Adrenal gland (tissue), 12 donors: ENCODE results near the gene MISP. TPM values are rescaled to one million over a fixed set of nuclear protein-coding genes. Genes with fewer than 3 reads are reported as not detected.

Source experiments
- DNase-seq, 7 donors: peaks; one replicate each; pipeline ENCODE4 v3.0.0-alpha.2; 2019 to 2020
- H3K27ac ChIP-seq, 5 donors: fragments of 200-600 bp; sonication (generic) in 4 of 5; 1 replicate in 3 of 5; 2 replicates in 2 of 5; pipeline versions ENCODE4 v1.5.1 to v1.8.0; 2016 to 2020; ENCODE audit warnings: mild to moderate bottlenecking in 1 of 5
- H3K27me3 ChIP-seq: fragments of 200-600 bp; 2 replicates; pipeline ENCODE4 v1.8.0; 2021
- H3K36me3 ChIP-seq, 2 donors: fragments of 200-600 bp; replicated peaks in 1 of 2; 1 replicate in 1 of 2; 2 replicates in 1 of 2; pipeline versions ENCODE4 v1.5.1 to v1.8.0; 2018 to 2022
- H3K4me1 ChIP-seq, 2 donors: fragments of 200-600 bp; replicated peaks in 1 of 2; 1 replicate in 1 of 2; 2 replicates in 1 of 2; pipeline versions ENCODE4 v1.5.1 to v1.8.0; 2018 to 2021
- H3K4me3 ChIP-seq, 4 donors: fragments of 200-600 bp; sonication (generic) in 3 of 4; one replicate each; pipeline ENCODE4 v1.5.1; 2016 to 2018
- H3K9me3 ChIP-seq, 3 donors: fragments of 200-600 bp; sonication (generic) in 1 of 3; replicated peaks in 1 of 3; 1 replicate in 2 of 3; 2 replicates in 1 of 3; pipeline versions ENCODE4 v1.5.1 to v1.8.0; 2016 to 2021
- CTCF ChIP-seq, 6 experiments: fragments of 450-650 bp in 4 of 6; fragments of 200-600 bp in 2 of 6; sonication (generic) in 1 of 6; IDR thresholded peaks; 1 replicate in 5 of 6; 2 replicates in 1 of 6; pipeline versions ENCODE4 v1.5.1 to v1.8.0; 2016 to 2021; ENCODE audit warnings: antibody characterized with exemption in 6 of 6, mild to moderate bottlenecking in 2 of 6, moderate library complexity in 1 of 6
- POLR2A ChIP-seq, 2 donors: fragments of 450-650 bp; IDR thresholded peaks; one replicate each; pipeline ENCODE4 v1.6.1; 2017; ENCODE audit warnings: antibody characterized with exemption in 2 of 2, mild to moderate bottlenecking in 2 of 2, moderate library complexity in 1 of 2
- WGBS, 4 donors: extraction: QIAGEN DNeasy Blood & Tissue Kit in 2 of 4; methylation state at CpG; one replicate each; pipeline versions ENCODE4 v1.1.5 to v1.1.7; 2013 to 2017; 5-methylcytosine and 5-hydroxymethylcytosine counted together
- intact Hi-C, 2 donors: fragments of 100-400 bp; cut with DNase I; formaldehyde crosslinking; loops; one replicate each; pipeline versions ENCODE4 v1.14.1 to v1.15.0; 2022 to 2023
- polyA plus RNA-seq, 3 donors: library from polyadenylated mRNA; stranded (reverse); fragments of 200-250 nt in 2 of 3; fragments of 350-450 nt in 1 of 3; fragmentation: Illumina TruSeq in 1 of 3; extraction: RNeasy Lipid Tissue Mini Kit (QIAGEN cat#74804) in 1 of 3; gene quantifications; one replicate each; pipeline ENCODE4 v1.2.3, GENCODE V29; 2013 to 2014
- total RNA-seq, 9 donors: library from RNA; depleted of rRNA in 4 of 9; stranded (reverse); fragments of >200 nt in 4 of 9; fragments of 120-200 nt in 1 of 9; fragmentation: NEBNext Ultra II Directional in 1 of 9; extraction: Animal tissue kit (Norgen Biotek cat#: 25700) in 1 of 9; gene quantifications; one replicate each; pipeline versions ENCODE4 v1.1.0 to v1.2.4, GENCODE V29; 2013 to 2023
- donor health status: healthy with polysubstance abuse.
- donor health status: Bipolar disorder and iron deficiency.
- donor health status: DM: yes; HTN: yes; CAD: no.
- donor health status: DM: no; HTN: no; CAD: no.
- donor health status: DM: no; HTN: no; CAD: no.
- donor health status: DM: yes; HTN: yes; CAD: no.

MISP gene
- total and polyA plus RNA-seq, 12 donors = 0.06 to 0.43 (median 0.11) TPM; not detected in 6

- Histone ChIP-seq H3K27me3 (no peaks in the 10 kb centered on the region), H3K9me3 (no peaks in the 10 kb centered on the region), H3K36me3 (peaks cover 0 to 72% of the 10 kb centered on the region in 2 donors), H3K27ac (peak overlapping the region in 1 of 5 donors; percentile 70), H3K4me1 (peaks cover 31 to 44% of the 10 kb centered on the region in 2 donors), H3K4me3 (no peak overlapping the region)
- intact Hi-C loops = no loop called here
- 80 to 100% (median 88%) methylated on average over 3 to 53 of the region's 53 CpGs for WGBS, 4 donors
- no peak for DNase-seq
- TF ChIP-seq CTCF (IDR thresholded peaks at IDR 0.05) = no peak
- TF ChIP-seq POLR2A (IDR thresholded peaks at IDR 0.05) = no peak
Observed at GRCh38 chr19:804419-805165, 53.7 kb downstream of the MISP start.

DNA sequence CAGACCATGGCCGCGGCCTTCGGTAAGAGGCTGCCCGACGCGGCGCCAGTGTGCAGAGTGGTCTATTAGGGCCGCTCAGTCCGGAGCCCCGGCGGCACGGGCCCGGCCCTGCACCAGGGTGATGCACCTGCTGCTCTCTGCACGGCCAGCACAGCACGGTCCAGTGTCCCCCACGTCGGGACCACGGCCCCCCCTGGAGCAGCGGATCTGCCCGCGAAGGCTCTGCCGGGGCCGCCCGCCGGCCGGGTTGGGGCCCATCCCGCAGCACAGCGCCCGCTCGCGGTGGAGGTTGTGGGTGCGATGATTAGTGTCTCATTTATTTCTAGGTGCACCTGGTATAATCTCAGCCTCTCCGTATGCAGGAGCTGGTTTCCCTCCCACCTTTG lies 54.2 kb downstream of the MISP start:
- intact Hi-C loops = no loop called here
- Histone ChIP-seq H3K27me3 (no peaks in the 10 kb centered on the region), H3K36me3 (peaks cover 0 to 76% of the 10 kb centered on the region in 2 donors), H3K4me3 (no peak overlapping the region), H3K9me3 (no peaks in the 10 kb centered on the region), H3K4me1 (peaks cover 26 to 38% of the 10 kb centered on the region in 2 donors), H3K27ac (peak overlapping the region in 1 of 5 donors; percentile 70)
- TF ChIP-seq CTCF (IDR thresholded peaks at IDR 0.05) (peak in 1 of 6 experiments; percentile 32), POLR2A (IDR thresholded peaks at IDR 0.05) (no peak)
- no peak for DNase-seq
- 80 to 87% (median 84%) methylated on average over 1 to 33 of the region's 33 CpGs for WGBS, 4 donors

DNA sequence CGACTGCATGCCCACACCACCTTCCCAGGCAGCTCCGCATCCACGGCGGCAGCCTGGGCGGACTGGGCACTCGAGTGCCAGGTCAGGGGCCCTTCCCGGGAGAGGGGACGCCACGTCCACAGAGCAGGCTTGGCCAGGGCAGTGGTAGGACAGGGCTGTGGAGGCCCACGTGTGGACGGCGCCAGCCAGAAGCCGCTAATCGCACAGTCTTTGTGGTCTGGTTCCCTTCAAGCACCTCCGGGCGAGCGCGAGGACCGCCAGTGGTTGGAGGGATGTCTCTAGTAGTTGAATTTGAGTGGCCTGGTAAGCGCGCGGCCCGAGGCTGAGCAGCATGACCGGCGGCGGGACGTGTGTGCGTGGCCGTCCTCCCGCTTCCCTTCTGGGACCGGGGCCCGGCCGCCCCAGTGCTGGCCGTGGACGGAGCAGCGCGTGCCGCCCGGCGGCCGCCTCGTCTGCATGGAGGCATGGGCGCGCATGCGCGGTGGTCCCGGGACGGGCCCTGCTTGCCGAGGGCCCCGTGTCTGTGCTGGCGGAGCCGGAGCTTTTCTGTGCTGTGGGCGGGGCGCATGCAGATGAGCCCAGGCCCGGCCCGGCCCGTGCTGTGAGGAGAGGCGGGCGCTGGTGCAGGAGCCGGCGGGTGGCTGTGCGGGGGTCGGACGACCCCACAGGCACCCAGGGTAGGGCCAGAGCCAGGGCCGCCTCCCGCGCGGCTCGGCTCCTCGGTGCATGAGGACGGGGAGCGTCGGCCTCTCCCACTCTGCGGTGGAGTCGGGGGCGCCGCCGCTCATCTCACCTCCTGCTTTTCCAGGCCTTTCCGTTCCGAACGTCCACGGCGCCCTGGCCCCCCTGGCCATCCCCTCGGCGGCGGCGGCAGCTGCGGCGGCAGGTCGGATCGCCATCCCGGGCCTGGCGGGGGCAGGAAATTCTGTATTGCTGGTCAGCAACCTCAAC lies 55.0 kb downstream of the MISP start:
- intact Hi-C loops = no loop called here
- Histone ChIP-seq H3K27ac (no peak overlapping the region), H3K27me3 (no peaks in the 10 kb centered on the region), H3K36me3 (peaks cover 0 to 77% of the 10 kb centered on the region in 2 donors), H3K4me1 (peaks cover 18 to 31% of the 10 kb centered on the region in 2 donors), H3K4me3 (no peak overlapping the region), H3K9me3 (no peaks in the 10 kb centered on the region)
- peak in 1 of 7 donors; percentile 22 for DNase-seq
- WGBS, 4 donors = 88 to 90% (median 90%) methylated on average over 39 to 93 of the region's 93 CpGs
- TF ChIP-seq CTCF (IDR thresholded peaks at IDR 0.05) (peak in 1 of 6 experiments; percentile 2), POLR2A (IDR thresholded peaks at IDR 0.05) (no peak)

DNA sequence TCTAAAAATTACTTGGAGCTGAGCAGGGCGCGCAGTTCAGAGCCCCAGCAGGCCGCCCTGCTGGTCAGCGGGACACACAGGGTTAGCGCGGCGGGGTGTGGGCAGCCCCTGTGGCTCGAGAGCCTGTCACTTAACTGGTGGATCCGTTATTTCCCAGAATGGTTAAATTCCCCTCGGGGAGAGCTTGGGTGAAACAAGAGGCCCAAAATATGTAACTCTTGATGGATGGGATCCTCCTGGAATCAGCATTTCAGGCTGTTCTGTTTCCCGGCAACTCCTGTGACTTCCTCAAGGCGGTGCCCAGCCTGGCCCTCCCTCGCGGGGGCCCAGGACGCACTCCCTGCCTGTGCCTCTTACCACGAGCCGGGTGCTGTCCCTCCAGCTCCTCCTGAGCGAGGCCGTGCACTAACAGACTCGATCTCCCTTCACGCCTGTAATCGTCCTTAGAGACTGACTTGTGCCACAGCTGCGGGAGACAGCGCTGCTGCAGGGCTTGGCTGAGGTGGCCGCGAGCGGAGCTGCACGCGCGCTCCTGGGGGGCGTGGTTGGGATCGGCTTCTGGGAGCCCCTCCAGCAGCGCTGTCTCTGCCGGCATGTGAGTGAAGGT lies 56.0 kb downstream of the MISP start:
- H3K4me1 ChIP-seq = peaks cover 8 to 21% of the 10 kb centered on the region in 2 donors
- peak in 1 of 6 experiments; percentile 4 for TF ChIP-seq CTCF (IDR thresholded peaks at IDR 0.05)
- no peak for TF ChIP-seq POLR2A (IDR thresholded peaks at IDR 0.05)
- H3K4me3 ChIP-seq = no peak overlapping the region
- H3K27me3 ChIP-seq = no peaks in the 10 kb centered on the region
- 82 to 94% (median 86%) methylated on average over 18 to 34 of the region's 34 CpGs for WGBS, 4 donors
- intact Hi-C loops = no loop called here
- H3K27ac ChIP-seq = no peak overlapping the region
- DNase-seq = no peak
- peaks cover 0 to 87% of the 10 kb centered on the region in 2 donors for H3K36me3 ChIP-seq
- H3K9me3 ChIP-seq = no peaks in the 10 kb centered on the region
